C4-2B (cell line): Measurements from ENCODE around the gene GALK2.

Experiments used
- CTCF ChIP-seq: fragments of 450-650 bp; conservative IDR thresholded peaks from 2 replicates; pipeline ENCODE4 v1.5.1; 2017; ENCODE audit warnings: mild to moderate bottlenecking
- ZFX ChIP-seq: fragments of 450-650 bp; IDR thresholded peaks from 2 replicates; pipeline ENCODE4 v1.6.1; 2017

- TF ChIP-seq CTCF = no peak
- no peak for TF ChIP-seq ZFX
Measured at GRCh38 chr15:49131403-49131802, 38.6 kb upstream of the GALK2 start.
